SIG-M5 (cell line): ENCODE data around the gene NEURL4.

Source experiments
- DNase-seq: peaks from one replicate; lab custom pipeline; 2025; lab: John Stamatoyannopoulos, UW

The NEURL4 gene

GRCh38 chr17:7279448-7279847 is 49.7 kb downstream of the NEURL4 start:
- no peak for DNase-seq

- no peak for DNase-seq
Measured at GRCh38 chr17:7266784-7267183, 62.4 kb downstream of the NEURL4 start.
